Measurements from ENCODE around the gene IFIT1.

GRCh38 chr10:89438525-89438924 lies 46.1 kb downstream of the IFIT1 start:
- TF ChIP-seq, protein P1, sequence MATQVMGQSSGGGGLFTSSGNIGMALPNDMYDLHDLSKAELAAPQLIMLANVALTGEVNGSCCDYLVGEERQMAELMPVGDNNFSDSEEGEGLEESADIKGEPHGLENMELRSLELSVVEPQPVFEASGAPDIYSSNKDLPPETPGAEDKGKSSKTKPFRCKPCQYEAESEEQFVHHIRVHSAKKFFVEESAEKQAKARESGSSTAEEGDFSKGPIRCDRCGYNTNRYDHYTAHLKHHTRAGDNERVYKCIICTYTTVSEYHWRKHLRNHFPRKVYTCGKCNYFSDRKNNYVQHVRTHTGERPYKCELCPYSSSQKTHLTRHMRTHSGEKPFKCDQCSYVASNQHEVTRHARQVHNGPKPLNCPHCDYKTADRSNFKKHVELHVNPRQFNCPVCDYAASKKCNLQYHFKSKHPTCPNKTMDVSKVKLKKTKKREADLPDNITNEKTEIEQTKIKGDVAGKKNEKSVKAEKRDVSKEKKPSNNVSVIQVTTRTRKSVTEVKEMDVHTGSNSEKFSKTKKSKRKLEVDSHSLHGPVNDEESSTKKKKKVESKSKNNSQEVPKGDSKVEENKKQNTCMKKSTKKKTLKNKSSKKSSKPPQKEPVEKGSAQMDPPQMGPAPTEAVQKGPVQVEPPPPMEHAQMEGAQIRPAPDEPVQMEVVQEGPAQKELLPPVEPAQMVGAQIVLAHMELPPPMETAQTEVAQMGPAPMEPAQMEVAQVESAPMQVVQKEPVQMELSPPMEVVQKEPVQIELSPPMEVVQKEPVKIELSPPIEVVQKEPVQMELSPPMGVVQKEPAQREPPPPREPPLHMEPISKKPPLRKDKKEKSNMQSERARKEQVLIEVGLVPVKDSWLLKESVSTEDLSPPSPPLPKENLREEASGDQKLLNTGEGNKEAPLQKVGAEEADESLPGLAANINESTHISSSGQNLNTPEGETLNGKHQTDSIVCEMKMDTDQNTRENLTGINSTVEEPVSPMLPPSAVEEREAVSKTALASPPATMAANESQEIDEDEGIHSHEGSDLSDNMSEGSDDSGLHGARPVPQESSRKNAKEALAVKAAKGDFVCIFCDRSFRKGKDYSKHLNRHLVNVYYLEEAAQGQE (IDR thresholded peaks at IDR 0.05; ENCODE audit: low read depth), result no peak
- no peak for TF ChIP-seq RAD21 (IDR thresholded peaks at IDR 0.05; ENCODE audit: low read depth)
- TF ChIP-seq CREB1 (IDR thresholded peaks at IDR 0.05; ENCODE audit: low read depth), result no peak
- TF ChIP-seq TEAD4 (IDR thresholded peaks at IDR 0.05), result no peak
- no peak for TF ChIP-seq EP300 (IDR thresholded peaks at IDR 0.05; ENCODE audit: borderline replicate concordance)
- no peak for TF ChIP-seq CEBPB (IDR thresholded peaks at IDR 0.05)
- no peak for TF ChIP-seq TAF1 (IDR thresholded peaks at IDR 0.05; ENCODE audit: low read depth)
- TF ChIP-seq YY1 (IDR thresholded peaks at IDR 0.05; ENCODE audit: low read depth), result no peak
- TF ChIP-seq, protein P2, sequence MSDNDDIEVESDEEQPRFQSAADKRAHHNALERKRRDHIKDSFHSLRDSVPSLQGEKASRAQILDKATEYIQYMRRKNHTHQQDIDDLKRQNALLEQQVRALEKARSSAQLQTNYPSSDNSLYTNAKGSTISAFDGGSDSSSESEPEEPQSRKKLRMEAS (IDR thresholded peaks at IDR 0.05), result no peak
- no peak for TF ChIP-seq ZBTB7A (IDR thresholded peaks at IDR 0.05; ENCODE audit: low read depth)
- no peak for TF ChIP-seq FOXM1 (IDR thresholded peaks at IDR 0.05; ENCODE audit: borderline replicate concordance, low read depth)
- no peak for TF ChIP-seq TCF12 (IDR thresholded peaks at IDR 0.05; ENCODE audit: low read depth)
- no peak for TF ChIP-seq NFIC (IDR thresholded peaks at IDR 0.05)
